Measurements from ENCODE around the gene PDXK.

GRCh38 chr21:43808367-43808766 is 89.4 kb downstream of the PDXK start:
- no peak for TF ChIP-seq MXI1 (IDR thresholded peaks at IDR 0.05; ENCODE audit: low read depth, low read length)
- no peak for TF ChIP-seq GABPA (IDR thresholded peaks at IDR 0.05; ENCODE audit: low read depth)
- no peak for TF ChIP-seq CTCF (IDR thresholded peaks at IDR 0.05)
- TF ChIP-seq TAF1 (IDR thresholded peaks at IDR 0.05; ENCODE audit: borderline replicate concordance, low read depth, low read length): no peak
- TF ChIP-seq SIN3A (IDR thresholded peaks at IDR 0.05; ENCODE audit: borderline replicate concordance, low read depth, low read length): no peak

Measured in SK-N-SH (cell line).